GM18508 (cell line): Measurements from ENCODE around the gene KDM4F.

Source experiments
- ATAC-seq: cut with Tn5 transposase; IDR thresholded peaks from one replicate; pipeline ENCODE4 v1.9.1; 2021; ENCODE audit warnings: moderate number of reproducible peaks; ENCODE audit not compliant: insufficient read depth, unreplicated experiment

KDM4F gene

GRCh38 chr11:95058621-95059020, 9.4 kb downstream of the KDM4F start:
- ATAC-seq = no peak

- no peak for ATAC-seq
These were observed 9.8 kb downstream of the KDM4F start for GRCh38 chr11:95059046-95059445.

- ATAC-seq = no peak
These were observed 16.1 kb downstream of the KDM4F start for GRCh38 chr11:95065336-95065735.

- peak; percentile 27 for ATAC-seq
These were observed 17.5 kb downstream of the KDM4F start, which contains the start of gene SRSF8 for GRCh38 chr11:95066716-95067038. Gene SRSF8, plus strand, starts transcription at chr11:95066919. Its CDS starts 308 bp downstream, at chr11:95067227.

- peak; percentile 43 for ATAC-seq
These were observed 18.0 kb downstream of the KDM4F start for GRCh38 chr11:95067039-95067840.

- no peak for ATAC-seq
These were observed 18.6 kb downstream of the KDM4F start for GRCh38 chr11:95067841-95068219.

- ATAC-seq = peak; percentile 56
These were observed 19.3 kb downstream of the KDM4F start for GRCh38 chr11:95068549-95068948.

- no peak for ATAC-seq
These were observed 21.2 kb downstream of the KDM4F start for GRCh38 chr11:95070471-95070870.

GRCh38 chr11:95072948-95073347, 23.7 kb downstream of the KDM4F start:
- ATAC-seq = no peak

GRCh38 chr11:95074792-95075563, 25.8 kb downstream of the KDM4F start:
- ATAC-seq = no peak

GRCh38 chr11:95076416-95076815, 27.2 kb downstream of the KDM4F start:
- ATAC-seq = peak; percentile 55

GRCh38 chr11:95076981-95077380, 27.8 kb downstream of the KDM4F start:
- no peak for ATAC-seq

GRCh38 chr11:95078526-95078925, 29.3 kb downstream of the KDM4F start:
- ATAC-seq = no peak

- no peak for ATAC-seq
These were observed 31.8 kb downstream of the KDM4F start for GRCh38 chr11:95081010-95081409.

GRCh38 chr11:95081412-95081811, 32.2 kb downstream of the KDM4F start:
- no peak for ATAC-seq

- no peak for ATAC-seq
These were observed 33.4 kb downstream of the KDM4F start for GRCh38 chr11:95082576-95083001.

GRCh38 chr11:95084509-95084908, 35.3 kb downstream of the KDM4F start:
- ATAC-seq = no peak

GRCh38 chr11:95085117-95085816, 36.0 kb downstream of the KDM4F start:
- no peak for ATAC-seq

- no peak for ATAC-seq
These were observed 36.9 kb downstream of the KDM4F start for GRCh38 chr11:95086151-95086550.

GRCh38 chr11:95086836-95087570, 37.8 kb downstream of the KDM4F start:
- ATAC-seq = no peak
